ENCODE results near the gene SNAI1.

SNAI1 gene

GRCh38 chr20:49983123-49983847 lies 505 bp downstream of the SNAI1 start:
- Histone ChIP-seq H3K36me3 (ENCODE audit: low read depth) (no peaks in the 10 kb centered on the region), H3K27me3 (ENCODE audit: insufficient read depth, poor library complexity, severe bottlenecking) (peaks cover 3% of the 10 kb centered on the region), H3K27ac (ENCODE audit: poor library complexity, severe bottlenecking) (no peak overlapping the region), H3K4me3 (ENCODE audit: severe bottlenecking) (peak overlapping the region; percentile 34), H3K4me1 (ENCODE audit: insufficient read depth, poor library complexity, severe bottlenecking) (no peaks in the 10 kb centered on the region), H3K9me3 (ENCODE audit: severe bottlenecking) (no peaks in the 10 kb centered on the region)
- no peak for ATAC-seq (ENCODE audit: low read depth)
- DNase-seq (ENCODE audit: low spot score): no peak
- no peak for TF ChIP-seq CTCF (IDR thresholded peaks at IDR 0.05; ENCODE audit: poor library complexity, severe bottlenecking)

GRCh38 chr20:49983848-49984408 lies 1.1 kb downstream of the SNAI1 start:
- no peak overlapping the region for H3K27ac ChIP-seq (ENCODE audit: poor library complexity, severe bottlenecking)
- no peaks in the 10 kb centered on the region for H3K36me3 ChIP-seq (ENCODE audit: low read depth)
- no peaks in the 10 kb centered on the region for H3K9me3 ChIP-seq (ENCODE audit: severe bottlenecking)
- DNase-seq (ENCODE audit: low spot score) (no peak), ATAC-seq (ENCODE audit: low read depth) (no peak)
- TF ChIP-seq CTCF (IDR thresholded peaks at IDR 0.05; ENCODE audit: poor library complexity, severe bottlenecking): no peak
- no peaks in the 10 kb centered on the region for H3K4me1 ChIP-seq (ENCODE audit: insufficient read depth, poor library complexity, severe bottlenecking)
- H3K4me3 ChIP-seq (ENCODE audit: severe bottlenecking): no peak overlapping the region
- peaks cover 3% of the 10 kb centered on the region for H3K27me3 ChIP-seq (ENCODE audit: insufficient read depth, poor library complexity, severe bottlenecking)

GRCh38 chr20:49984426-49985153 lies 1.8 kb downstream of the SNAI1 start:
- peaks cover 4% of the 10 kb centered on the region for H3K4me1 ChIP-seq (ENCODE audit: insufficient read depth, poor library complexity, severe bottlenecking)
- H3K36me3 ChIP-seq (ENCODE audit: low read depth): no peaks in the 10 kb centered on the region
- DNase-seq (ENCODE audit: low spot score) (no peak), ATAC-seq (ENCODE audit: low read depth) (no peak)
- peaks cover 3% of the 10 kb centered on the region for H3K27me3 ChIP-seq (ENCODE audit: insufficient read depth, poor library complexity, severe bottlenecking)
- no peaks in the 10 kb centered on the region for H3K9me3 ChIP-seq (ENCODE audit: severe bottlenecking)
- H3K4me3 ChIP-seq (ENCODE audit: severe bottlenecking): no peak overlapping the region
- H3K27ac ChIP-seq (ENCODE audit: poor library complexity, severe bottlenecking): no peak overlapping the region
- no peak for TF ChIP-seq CTCF (IDR thresholded peaks at IDR 0.05; ENCODE audit: poor library complexity, severe bottlenecking)

- Histone ChIP-seq H3K27me3 (ENCODE audit: insufficient read depth, poor library complexity, severe bottlenecking) (peaks cover 3% of the 10 kb centered on the region), H3K9me3 (ENCODE audit: severe bottlenecking) (no peaks in the 10 kb centered on the region), H3K4me3 (ENCODE audit: severe bottlenecking) (no peak overlapping the region), H3K36me3 (ENCODE audit: low read depth) (no peaks in the 10 kb centered on the region), H3K4me1 (ENCODE audit: insufficient read depth, poor library complexity, severe bottlenecking) (peaks cover 8% of the 10 kb centered on the region), H3K27ac (ENCODE audit: poor library complexity, severe bottlenecking) (no peak overlapping the region)
- DNase-seq (ENCODE audit: low spot score) (no peak), ATAC-seq (ENCODE audit: low read depth) (no peak)
- no peak for TF ChIP-seq CTCF (IDR thresholded peaks at IDR 0.05; ENCODE audit: poor library complexity, severe bottlenecking)
Observed at GRCh38 chr20:49985157-49985556, 2.4 kb downstream of the SNAI1 start.
